ENCODE results near the gene TBC1D5. TPM values are rescaled to one million over a fixed set of nuclear protein-coding genes. Genes with fewer than 3 reads are reported as not detected.
A peak's percentile ranks its signal among the peaks of the same experiment; 100 is the strongest.

Gene TBC1D5
- total and polyA plus RNA-seq, 2 of the 4 experiments (the other 2 are of a cell fraction), result 16.4 to 57.0 TPM

DNA sequence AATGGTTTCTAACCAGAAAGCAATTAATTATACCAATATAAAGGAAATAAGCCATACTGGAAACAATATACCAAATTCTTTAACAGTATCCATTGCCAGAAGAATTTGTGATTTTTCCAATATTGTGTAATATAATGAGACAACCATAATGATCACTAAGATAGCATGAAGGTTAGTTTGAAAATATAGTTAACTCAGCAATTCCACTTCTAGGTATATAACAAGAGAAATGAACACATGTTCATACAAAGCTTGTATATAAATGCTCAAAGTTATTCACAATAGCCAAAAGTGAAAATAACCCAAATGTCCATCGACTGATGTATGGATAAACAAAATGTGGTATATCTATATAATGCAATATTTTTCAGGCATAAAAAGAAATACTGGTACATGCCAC lies 369.1 kb downstream of the TBC1D5 start:
- H2AFZ ChIP-seq (replicated peaks; ENCODE audit: low read length, poor library complexity), result no peak overlapping the region
- no peak overlapping the region for H3K4me3 ChIP-seq (ENCODE audit: insufficient read depth, low read depth, low read length)
- intact Hi-C loops (cut with micrococcal nuclease) (no loop called here), dilution Hi-C loops (cut with HindIII; ENCODE audit: low sequenced_read_pairs, unreplicated experiment) (no loop called here), in situ Hi-C loops (cut with MboI; ENCODE audit: low sequenced_read_pairs) (no loop called here)
- no peak overlapping the region for H3K27ac ChIP-seq (ENCODE audit: insufficient read depth, low read length)
- ATAC-seq (ENCODE audit: low read depth), result no peak
- no TSS peak for BruUV-seq (replicated peaks)
- H4K5ac ChIP-seq (ENCODE audit: low read depth, low read length), result no peak overlapping the region
- DNase-seq, result no peak
- no peak overlapping the region for H3K23ac ChIP-seq (ENCODE audit: low read depth, low read length)
- H3K4me2 ChIP-seq (ENCODE audit: low read depth, low read length), result no peak overlapping the region
- no peaks in the 10 kb centered on the region; a peak in 1 of 4 replicates for H3K79me1 ChIP-seq (ENCODE audit: low read depth in 1 of 2, low read length in 2 of 2)
- no CpG with 5 or more reads among the region's 1 CpG for WGBS, 2 experiments (ENCODE audit: extremely low coverage in 2 of 2, insufficient read length in 1 of 2)
- H3K36me3 ChIP-seq (ENCODE audit: control insufficient read depth, insufficient read depth, low read length), result peaks cover 3% of the 10 kb centered on the region; the same call in 1 of the 2 replicates
- no peak overlapping the region for H2BK20ac ChIP-seq (ENCODE audit: low read depth, low read length)
- no peak overlapping the region for H4K91ac ChIP-seq (ENCODE audit: insufficient read depth, low read depth, low read length)
- H3K14ac ChIP-seq (replicated peaks; ENCODE audit: low read depth, low read length), result no peak overlapping the region
- TF ChIP-seq MAFK (IDR thresholded peaks at IDR 0.05; ENCODE audit: low read depth, low read length) (peak; percentile 37; the same call in 1 of the 2 replicates), BHLHE40 (IDR thresholded peaks at IDR 0.05; ENCODE audit: low read depth, low read length) (no peak)
- TF ChIP-seq, protein P1, sequence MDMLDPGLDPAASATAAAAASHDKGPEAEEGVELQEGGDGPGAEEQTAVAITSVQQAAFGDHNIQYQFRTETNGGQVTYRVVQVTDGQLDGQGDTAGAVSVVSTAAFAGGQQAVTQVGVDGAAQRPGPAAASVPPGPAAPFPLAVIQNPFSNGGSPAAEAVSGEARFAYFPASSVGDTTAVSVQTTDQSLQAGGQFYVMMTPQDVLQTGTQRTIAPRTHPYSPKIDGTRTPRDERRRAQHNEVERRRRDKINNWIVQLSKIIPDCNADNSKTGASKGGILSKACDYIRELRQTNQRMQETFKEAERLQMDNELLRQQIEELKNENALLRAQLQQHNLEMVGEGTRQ (IDR thresholded peaks at IDR 0.05; ENCODE audit: low read depth, low read length), result no peak
- no peaks in the 10 kb centered on the region for H3K9me1 ChIP-seq (ENCODE audit: insufficient read depth, low read length)
- no peak overlapping the region for H3K9ac ChIP-seq (ENCODE audit: low read depth, low read length)
- ChIA-PET CTCF (no interaction called here), POLR2A (ENCODE audit: unreplicated experiment) (no interaction called here)
- no peak overlapping the region for H2AK5ac ChIP-seq (ENCODE audit: low read depth, low read length)
- H3K4ac ChIP-seq (ENCODE audit: low read depth, low read length), result no peak overlapping the region
- H3K18ac ChIP-seq (ENCODE audit: low read depth, low read length), result no peak overlapping the region
- H2AK9ac ChIP-seq (replicated peaks; ENCODE audit: low read depth, low read length, poor library complexity), result no peak overlapping the region
- H4K8ac ChIP-seq (ENCODE audit: low read depth in 2 of 2, low read length in 2 of 2), result no peak overlapping the region
- no peaks in the 10 kb centered on the region for H3K4me1 ChIP-seq (ENCODE audit: control insufficient read depth, insufficient read depth, low read length)
- no peaks in the 10 kb centered on the region for H3K9me3 ChIP-seq (ENCODE audit: control insufficient read depth, insufficient read depth, low read length)
- H2BK120ac ChIP-seq (ENCODE audit: low read depth, low read length), result no peak overlapping the region
- no peaks in the 10 kb centered on the region for H4K20me1 ChIP-seq (ENCODE audit: insufficient read depth, low read length)
- no peaks in the 10 kb centered on the region for H3K27me3 ChIP-seq (ENCODE audit: control insufficient read depth, insufficient read depth, low read length)
- H3K56ac ChIP-seq (ENCODE audit: extremely low read depth, insufficient read depth, low read length), result no peak overlapping the region
- no peak overlapping the region for H2BK5ac ChIP-seq (ENCODE audit: low read depth, low read length, poor library complexity, severe bottlenecking)
- no peak overlapping the region for H2BK15ac ChIP-seq (ENCODE audit: low read depth, low read length)

Measured in IMR-90 (cell line).